ENCODE data around the gene JMJD1C.
"Not testable (repeated sequence)": the region's sequence is repeated elsewhere in the genome, so short reads cannot be mapped to it uniquely, and the experiment has no call there.

The JMJD1C gene

DNA sequence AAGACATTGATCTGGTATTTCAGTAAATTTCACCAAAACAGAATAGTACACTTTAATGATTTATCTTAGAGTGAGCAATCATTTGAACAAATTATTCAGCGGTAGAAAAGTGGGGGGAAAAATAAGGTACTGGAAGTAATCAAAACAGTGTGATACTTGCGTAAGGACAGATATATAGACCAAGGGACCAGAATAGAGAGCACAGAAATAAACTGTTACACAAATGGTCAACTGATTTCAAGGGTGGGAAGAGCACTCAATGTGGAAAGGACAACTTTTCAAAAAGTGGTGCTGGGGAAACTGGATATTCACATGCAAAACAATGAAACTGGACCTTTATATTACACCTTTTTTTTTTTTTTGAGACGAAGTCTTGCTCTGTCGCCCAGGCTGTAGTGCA is 212.7 kb downstream of the JMJD1C start:
- DNase-seq, result no peak

DNA sequence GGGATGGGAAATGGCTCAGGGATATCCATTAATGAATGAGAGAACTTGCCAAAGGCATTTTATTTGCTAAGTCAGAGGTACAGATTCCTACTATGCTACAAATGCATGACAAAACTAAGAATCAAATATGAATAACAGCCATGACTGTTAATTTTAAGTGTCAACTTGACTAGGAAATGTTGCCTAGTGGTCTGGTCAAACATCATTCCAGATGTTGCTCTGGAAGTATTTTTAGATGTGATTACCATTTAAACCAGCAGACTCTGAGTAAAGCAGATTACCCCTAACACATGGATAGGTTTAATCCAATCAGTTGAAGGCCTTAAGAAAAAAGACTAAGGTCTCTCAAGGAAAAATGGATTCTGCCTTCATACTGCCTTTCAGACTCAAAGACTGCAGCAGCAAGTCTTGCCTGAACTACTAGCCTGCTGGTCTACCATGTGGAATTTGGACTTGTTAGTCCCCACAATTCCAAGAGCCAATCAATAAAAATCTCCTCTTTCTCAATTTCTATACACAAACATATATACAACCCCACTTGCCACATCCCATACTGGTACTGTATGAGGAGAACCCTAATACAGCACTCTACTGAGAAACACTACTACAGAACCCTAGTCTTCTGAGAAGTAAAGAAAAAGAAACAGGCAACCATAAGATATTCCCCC is 213.5 kb downstream of the JMJD1C start:
- DNase-seq, result no peak

DNA sequence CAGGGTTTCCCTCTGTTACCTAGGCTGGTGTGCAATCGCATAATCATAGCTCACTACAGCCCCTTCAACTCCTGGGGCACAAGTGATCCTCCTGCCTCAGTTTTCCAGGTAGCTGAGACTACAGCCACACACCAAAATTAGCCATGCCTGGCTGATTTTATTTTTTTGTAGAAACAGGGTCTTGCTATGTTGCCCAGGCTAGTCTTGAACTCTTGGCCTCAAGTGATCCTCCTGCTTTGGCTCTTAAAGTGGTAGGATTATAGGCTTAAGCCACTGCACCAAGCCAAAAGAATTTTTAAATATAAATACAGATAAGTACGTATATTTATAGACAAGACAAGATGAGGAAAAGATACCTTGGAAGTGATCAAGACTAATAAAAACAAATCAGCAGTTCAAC is 215.7 kb downstream of the JMJD1C start:
- no peak for DNase-seq

DNA sequence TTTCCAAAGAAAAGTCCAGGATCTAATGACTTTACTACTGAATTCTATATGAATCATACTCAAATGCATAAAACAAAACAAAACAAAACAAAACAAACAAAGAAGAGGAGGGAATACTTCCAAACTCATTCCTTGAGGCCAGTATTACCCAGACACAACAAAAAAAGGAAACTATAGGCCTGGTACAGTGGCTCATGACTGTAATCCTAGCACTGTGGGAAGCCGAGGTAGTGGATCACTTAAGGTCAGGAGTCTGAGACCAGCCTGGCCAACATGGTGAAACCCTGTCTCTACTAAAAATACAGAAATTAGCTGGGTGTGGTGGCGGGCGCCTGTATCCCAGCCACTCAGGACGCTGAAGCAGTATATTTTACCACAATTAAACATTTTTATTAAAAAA is 218.0 kb downstream of the JMJD1C start:
- no peak for DNase-seq

DNA sequence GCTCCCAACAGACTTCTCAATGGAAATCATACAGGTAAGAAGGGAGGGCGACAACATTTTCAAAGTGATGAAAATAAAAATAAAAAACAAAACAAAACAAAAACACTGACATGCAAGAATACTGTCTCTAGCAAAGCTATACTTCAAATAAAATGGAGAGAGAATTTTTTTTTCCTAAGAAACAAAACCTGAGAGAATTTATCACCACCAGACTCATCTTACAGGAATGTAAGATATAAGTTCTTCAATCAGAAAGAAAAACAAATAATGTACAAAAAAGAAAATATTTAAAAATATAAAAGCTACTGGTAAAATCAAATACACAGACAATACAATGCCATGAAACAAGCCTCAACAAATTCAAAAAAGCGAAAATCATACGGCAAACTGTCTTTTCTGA is 219.4 kb downstream of the JMJD1C start:
- DNase-seq, result no peak

DNA sequence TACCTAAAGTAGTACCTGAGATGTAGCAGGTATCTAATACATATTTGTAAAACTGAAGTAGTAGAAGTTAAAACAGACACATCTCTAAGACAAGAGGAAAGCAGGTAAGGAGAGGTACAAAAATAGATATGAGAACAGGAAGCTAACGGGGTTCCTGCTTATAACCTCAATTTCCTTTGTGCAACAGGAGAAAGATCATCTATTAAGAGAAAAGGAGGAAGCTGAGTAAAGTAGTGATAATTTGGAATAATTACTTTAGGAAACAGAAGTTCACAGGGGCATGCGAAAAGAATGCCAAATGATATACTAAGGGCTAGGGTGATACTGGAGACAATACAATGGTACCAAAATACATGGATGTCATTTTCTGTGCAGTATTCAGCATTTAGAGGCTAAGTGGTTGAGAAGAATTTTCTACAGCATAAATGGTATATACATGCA is 223.9 kb downstream of the JMJD1C start:
- no peak for DNase-seq

DNA sequence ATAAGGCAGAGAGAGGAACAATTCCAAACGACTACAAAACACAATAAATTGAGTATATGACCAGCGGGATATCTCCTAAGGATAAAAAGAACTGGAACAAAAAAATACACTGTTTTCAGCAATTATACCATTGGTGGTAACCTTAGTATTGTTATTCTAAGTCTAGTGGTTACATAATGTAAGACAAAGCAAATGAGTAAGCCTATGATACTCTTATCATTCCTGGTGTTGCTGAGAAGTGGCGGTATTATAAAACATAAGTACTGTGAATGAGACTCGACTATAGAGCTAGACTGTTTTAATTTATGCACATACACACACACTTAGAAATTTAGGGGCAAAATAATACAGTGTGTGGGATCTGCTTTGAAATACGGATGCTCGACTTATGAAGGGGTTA is 225.0 kb downstream of the JMJD1C start:
- no peak for DNase-seq

DNA sequence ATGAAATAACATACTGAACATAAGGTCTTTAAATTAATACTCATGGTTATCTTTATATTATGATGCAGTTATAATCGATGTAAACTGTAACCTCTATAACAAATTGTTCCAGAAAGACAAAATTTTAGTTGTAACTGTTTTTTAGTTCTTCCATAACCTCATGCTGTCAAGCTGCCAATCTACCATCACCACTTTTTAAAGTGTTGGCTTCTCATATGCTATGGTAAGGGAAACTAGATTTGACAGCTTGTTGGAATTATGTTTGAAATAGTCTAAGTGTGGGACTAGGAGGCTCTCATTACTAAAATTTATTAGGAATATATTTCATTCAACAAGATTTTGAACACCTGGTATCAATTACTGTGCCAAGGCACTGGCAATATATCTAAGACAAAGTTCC is 227.3 kb downstream of the JMJD1C start:
- no peak for DNase-seq

DNA sequence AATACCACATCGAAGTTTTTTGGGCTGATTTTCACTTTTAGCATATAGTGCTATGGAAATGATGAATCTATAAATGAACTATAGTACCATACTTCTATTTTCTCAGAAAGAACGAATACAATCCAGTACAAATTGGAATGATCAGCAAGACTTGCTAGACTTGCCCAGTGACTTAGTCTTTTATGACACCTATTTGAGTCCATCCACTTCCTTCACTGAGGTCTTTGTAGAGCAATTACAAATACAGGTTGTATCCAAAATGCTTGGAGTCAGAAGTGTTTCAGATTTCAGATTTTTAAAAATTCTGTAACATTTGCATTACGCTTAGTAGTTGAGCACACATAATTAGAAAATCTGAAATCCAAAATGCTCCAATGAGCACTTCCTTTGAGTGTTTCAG is 228.4 kb downstream of the JMJD1C start:
- DNase-seq, result no peak

DNA sequence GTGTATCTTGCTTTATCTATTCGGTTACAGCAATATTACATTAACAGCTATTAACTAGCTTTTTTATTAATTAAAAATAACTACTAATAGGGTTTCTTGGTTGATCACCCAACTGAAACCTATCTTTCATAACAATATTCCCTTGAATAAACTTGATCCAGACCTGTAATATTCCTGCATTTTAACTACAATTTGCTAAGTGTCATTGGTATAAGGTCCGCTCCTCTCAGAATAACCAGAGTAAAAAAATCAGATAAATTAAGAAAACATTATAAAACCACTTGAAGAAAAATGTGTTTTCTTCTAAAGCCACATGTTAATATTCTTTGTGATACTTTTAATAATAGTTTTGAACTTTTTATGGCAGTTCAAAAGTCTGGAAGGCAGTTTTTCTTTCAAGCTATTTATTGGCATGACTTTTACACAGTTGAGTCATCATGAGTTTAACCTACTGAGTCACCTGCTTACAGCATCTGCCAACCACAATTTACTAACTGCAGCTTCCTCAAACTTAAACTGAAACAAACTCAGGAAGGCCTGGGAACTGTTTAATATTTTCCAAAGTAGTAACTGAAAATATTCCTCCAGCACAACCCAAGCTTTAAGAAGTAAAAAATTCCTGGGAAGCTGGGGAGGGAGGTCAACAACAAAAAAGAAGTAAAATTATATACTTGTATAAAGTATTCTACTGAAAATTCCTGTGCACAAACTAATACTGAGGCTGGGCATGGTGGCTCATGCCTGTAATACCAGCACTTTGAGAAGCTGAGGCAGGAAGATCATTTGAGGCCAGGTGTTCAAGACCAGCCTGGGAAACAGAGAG is 229.5 kb downstream of the JMJD1C start:
- DNase-seq, result peak; percentile 19

DNA sequence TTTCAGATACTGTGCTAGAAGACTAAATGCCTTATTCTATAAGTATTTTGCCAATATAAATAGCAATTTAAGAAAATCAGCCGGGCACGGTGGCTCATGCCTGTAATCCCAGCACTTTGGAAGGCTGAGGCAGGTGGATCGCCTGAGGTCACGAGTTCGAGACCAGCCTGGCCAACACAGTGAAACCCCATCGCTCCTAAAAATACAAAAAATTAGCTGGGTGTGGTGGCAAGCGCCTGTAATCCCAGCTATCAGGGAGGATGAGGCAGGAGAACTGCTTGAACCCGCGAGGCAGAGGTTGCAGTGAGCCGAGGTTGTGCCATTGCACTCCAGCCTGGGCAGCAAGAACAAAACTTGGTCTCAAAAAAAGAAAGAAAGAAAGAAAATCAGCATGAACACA is 230.6 kb downstream of the JMJD1C start:
- DNase-seq, result not testable (repeated sequence)

DNA sequence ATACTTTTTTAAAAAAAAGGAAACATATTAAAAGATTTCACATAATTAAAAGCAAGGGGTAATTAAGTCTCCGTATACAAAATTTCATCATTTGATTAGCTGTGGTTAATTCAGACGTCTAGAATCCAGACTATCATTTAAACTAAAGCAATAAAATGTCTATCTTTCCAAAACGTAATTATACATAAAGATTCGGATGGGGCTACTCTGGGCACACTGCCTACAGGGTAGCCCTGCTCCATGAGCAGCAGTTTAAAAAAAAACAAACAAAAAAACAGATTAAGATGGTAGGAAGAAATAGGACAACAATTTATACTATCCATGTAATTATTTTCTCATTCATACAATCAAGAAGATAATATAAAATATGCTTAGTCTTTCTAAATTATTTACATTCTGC is 236.6 kb downstream of the JMJD1C start:
- no peak for DNase-seq

DNA sequence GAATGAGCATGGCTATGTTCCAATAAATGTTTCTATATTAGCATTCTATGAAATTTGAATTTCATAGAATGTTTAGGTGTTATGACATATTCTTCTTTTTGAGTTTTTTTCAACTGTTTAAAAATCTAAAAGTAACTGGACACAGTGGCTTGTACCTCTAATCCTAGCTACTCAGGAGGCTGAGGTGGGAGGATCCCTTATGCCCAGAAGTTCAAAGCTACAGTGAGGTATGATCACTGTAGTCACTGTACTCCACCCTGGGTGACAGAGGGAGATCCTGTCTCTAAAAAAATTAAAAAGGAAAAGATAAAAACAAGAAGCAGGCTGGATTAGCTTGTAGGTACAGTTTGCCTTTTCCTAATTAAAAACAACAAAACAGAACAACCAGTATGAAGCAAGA is 237.5 kb downstream of the JMJD1C start:
- DNase-seq, result no peak

DNA sequence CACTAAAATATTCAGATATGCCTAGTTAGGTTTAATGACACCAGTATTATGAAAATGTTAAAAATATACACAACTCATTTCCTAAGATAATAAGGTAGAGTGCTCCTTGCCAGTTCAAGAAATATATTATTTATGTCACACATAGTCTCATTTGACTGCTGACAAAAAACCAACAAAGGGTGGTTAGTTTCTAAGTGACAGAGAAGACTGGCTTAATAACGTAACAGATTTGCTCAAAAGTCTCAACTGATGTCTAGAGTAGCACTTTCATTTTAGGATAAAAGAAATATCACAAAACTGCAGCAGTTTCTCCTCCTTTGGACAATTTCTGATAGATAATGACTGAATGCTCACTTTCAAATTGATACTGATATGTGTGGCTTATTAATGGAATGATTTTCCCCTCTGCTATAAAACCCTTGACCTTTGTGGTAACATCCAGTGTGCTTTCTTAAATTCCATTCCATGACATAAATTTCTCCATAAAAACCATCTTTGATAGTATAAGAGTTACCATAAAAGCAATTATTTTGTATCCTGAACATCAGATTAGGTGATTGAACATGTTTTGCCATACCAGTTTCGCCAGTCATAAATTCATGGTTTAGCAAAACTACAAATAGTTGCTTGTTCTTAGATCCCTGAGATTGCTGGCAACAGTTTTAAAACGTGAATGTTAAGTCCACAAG is 238.4 kb downstream of the JMJD1C start:
- DNase-seq, result no peak

DNA sequence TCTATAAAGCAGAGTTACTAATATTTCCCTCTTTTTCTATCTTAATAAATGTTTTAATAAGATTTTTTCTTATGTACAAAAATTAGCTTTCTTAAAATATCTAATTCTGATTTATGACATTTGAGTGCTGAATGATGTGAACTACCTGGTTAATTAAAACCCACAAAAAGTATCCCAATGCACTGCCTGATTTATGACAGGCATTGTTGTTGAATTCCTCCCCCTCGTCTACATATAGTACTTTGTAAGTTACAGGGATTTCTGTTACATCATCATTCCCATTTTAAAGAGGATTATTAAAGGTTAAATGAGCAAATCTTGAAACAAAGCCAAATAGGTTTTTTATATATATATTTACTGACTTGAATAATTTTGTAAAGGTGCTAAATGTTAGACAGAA is 241.5 kb downstream of the JMJD1C start:
- no peak for DNase-seq

DNA sequence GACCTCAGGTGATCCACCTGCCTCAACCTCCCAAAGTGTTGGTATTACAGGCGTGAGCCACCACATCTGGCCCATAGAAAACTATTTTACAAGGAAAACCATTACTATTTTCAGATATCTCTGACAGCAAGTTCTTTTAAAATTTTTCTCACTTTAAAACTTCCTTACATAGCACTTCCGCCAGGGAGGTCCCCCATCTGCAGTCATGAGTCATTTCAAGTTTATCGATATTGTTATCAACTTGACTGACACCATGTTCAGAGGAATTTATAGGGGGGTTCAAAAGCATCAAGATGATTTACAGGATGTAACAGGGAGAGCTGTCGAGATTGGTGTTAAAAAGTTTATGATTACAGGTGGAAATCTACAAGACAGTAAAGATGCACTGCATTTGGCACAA is 243.8 kb downstream of the JMJD1C start:
- no peak for DNase-seq

DNA sequence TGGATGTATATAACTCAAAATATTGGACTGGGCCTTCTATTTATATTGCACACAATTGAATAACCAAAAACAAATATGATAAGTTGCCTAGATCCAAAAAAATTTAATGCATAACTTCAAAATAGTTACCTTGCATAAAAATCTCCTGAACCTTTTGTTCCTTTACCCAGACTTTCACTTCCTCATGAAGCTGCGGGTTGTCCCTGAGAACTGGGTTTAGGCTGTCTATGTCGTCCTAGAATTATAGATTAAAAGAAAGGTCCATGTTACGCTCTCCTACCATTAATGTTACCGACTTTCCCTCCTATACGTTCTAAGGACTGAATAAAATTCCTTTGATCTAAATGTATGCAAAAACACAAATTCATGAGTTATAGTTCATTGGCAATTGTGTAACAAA is 246.0 kb downstream of the JMJD1C start:
- DNase-seq, result no peak

DNA sequence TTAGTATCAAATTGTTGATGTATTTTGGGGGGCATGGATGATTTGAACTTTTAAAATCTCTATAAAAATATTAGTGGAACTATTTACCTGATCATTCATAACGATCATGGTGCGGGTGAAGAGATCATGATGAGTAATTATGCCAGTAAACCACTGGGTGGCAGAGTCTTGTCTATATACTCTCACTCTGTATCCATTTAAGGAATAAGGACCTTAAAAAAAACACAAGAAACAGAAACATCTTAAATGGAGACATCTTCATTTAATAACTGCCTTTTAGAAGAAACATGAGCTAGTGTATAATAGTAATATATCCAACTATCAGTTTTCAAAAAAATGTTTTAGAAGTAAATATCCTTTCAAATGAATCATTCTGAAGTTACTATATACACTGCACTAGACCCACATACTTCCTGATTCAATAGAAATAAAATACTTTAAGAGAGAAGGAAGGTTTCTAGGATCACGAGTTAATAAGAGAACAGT is 248.6 kb downstream of the JMJD1C start:
- DNase-seq, result peak; percentile 40

DNA sequence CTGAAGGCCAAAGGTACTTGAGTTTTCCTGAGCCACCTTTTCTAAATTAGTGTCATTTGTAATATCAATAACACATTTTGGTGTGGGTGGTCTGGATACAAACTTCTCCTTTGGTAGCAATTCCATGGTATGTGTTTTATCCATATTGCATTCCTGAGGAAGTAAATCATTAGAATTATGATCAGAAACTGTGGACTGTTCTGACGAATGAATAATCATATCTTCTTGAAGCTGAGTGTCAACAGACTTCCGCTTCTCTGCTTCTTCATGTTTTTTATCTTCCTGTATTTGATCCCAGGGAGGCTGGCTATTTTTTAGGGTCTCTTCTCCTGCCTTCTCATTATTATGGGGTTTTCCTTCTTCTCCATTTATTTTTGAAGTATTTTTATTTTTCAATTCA is 251.2 kb downstream of the JMJD1C start:
- no peak for DNase-seq

DNA sequence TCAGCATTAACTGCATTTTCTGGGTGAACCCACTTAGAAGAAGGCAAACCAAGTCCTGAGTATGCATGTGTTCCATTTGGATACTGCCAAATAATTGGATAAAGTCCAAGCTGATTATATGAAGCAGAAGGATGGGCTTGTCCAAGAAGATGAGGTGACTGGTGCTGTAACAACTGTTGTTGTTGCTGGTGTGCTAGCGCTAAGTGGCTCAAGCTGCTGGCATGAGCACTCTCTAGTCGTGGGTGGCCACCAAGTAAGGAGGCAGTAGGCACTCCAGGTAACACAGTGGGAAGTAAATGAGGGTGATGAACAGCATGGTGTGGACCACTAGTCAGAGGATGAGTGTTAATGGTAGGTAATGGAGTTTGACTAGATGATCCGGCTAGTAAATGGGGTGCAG is 252.3 kb downstream of the JMJD1C start:
- DNase-seq, result no peak

DNA sequence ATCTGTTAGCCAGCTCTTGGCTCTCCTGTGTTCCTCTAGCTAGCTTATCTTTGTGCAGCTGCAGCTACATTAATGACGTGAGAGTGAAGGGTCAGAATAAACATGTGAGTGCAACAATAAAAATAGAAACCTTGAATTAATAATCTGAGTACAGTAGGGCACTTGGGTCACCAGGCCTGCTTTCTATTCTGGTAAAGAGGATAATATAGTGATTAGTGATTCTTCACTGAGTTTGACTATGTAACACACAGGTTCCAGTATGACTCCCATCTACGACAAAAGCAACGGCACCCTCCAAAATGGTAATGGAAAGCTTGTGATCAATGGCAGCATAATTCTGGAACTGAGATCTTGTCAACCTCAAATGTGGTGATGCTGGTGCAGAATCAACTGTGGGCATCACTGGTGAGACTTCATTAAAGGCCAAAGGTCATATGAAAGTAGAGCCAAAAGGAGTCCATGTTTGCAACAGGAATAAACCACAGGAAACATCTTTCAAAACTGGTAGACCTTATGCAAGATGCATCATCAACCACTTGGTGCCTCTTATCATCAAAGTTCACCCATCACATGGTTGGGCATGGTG is 255.1 kb downstream of the JMJD1C start:
- no peak for DNase-seq

DNA sequence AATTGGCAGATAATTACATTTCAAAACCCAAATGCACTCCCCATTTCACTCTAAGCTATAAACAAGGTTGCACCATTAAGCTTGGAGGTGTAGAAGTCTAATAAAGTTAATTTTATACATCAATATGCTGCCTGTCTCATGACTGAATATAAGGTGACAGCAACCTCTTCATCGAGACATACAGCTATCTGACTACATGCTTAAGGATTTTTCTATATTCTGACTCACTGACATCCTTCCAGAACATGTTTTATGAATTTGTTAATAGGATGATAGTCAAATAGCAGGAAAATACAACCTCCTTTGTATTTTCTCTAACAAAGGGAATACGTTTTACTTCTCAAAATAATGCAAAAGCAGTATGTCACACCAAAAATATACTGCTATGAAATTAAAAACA is 256.1 kb downstream of the JMJD1C start:
- no peak for DNase-seq

DNA sequence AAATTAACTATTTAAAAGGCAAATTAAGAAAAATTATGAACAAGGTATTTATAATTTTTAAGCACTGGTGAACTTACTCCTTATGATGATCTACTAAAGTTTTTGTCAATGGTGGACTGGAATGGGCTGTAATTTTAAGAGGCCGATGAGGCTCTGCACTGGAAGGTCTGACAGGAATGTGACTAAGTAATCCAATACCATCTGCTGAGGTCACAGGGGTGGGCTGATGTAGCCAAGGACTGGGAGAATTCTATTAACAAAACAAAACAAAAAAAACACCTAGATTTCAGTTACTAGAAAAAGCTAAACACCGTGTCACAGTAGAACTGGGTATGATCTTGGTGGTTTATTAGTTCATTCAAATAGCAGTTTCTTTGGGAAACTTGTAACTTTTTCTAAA is 256.8 kb downstream of the JMJD1C start:
- DNase-seq, result no peak
